ENCODE measurements around the gene RNF130. TPM values are rescaled to one million over a fixed set of nuclear protein-coding genes. Genes with fewer than 3 reads are reported as not detected.

RNF130 gene
- total and polyA plus RNA-seq, 9 of the 15 experiments (the other 6 are each of a cell fraction or from before 2014, with no cell fraction given): 5.8 to 39.4 (median 27.1) TPM

DNA sequence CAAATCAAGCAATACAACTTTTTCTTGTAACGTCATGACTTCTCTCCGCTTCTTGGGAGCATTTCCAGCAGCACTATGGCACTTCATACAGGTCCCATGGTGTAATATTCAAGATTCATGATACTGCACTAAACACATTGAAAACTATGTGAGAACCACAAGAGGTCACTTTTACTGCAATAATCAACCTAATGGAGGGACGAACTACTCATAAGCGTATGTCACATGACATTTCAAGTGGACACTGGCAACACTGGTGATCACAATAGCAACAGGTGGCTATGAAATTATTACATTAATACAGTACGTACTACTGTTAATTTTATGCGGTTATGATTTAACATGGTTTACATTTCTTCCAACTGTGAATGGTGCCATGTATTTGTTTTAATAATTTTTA lies 85.2 kb downstream of the RNF130 start (continued):
- TF ChIP-seq, protein P1, sequence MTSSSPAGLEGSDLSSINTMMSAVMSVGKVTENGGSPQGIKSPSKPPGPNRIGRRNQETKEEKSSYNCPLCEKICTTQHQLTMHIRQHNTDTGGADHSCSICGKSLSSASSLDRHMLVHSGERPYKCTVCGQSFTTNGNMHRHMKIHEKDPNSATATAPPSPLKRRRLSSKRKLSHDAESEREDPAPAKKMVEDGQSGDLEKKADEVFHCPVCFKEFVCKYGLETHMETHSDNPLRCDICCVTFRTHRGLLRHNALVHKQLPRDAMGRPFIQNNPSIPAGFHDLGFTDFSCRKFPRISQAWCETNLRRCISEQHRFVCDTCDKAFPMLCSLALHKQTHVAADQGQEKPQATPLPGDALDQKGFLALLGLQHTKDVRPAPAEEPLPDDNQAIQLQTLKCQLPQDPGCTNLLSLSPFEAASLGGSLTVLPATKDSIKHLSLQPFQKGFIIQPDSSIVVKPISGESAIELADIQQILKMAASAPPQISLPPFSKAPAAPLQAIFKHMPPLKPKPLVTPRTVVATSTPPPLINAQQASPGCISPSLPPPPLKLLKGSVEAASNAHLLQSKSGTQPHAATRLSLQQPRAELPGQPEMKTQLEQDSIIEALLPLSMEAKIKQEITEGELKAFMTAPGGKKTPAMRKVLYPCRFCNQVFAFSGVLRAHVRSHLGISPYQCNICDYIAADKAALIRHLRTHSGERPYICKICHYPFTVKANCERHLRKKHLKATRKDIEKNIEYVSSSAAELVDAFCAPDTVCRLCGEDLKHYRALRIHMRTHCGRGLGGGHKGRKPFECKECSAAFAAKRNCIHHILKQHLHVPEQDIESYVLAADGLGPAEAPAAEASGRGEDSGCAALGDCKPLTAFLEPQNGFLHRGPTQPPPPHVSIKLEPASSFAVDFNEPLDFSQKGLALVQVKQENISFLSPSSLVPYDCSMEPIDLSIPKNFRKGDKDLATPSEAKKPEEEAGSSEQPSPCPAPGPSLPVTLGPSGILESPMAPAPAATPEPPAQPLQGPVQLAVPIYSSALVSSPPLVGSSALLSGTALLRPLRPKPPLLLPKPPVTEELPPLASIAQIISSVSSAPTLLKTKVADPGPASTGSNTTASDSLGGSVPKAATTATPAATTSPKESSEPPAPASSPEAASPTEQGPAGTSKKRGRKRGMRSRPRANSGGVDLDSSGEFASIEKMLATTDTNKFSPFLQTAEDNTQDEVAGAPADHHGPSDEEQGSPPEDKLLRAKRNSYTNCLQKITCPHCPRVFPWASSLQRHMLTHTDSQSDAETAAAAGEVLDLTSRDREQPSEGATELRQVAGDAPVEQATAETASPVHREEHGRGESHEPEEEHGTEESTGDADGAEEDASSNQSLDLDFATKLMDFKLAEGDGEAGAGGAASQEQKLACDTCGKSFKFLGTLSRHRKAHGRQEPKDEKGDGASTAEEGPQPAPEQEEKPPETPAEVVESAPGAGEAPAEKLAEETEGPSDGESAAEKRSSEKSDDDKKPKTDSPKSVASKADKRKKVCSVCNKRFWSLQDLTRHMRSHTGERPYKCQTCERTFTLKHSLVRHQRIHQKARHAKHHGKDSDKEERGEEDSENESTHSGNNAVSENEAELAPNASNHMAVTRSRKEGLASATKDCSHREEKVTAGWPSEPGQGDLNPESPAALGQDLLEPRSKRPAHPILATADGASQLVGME (CRISPR knock-in tag; IDR thresholded peaks at IDR 0.05): no peak
- TF ChIP-seq PCBP1 (IDR thresholded peaks at IDR 0.05; ENCODE audit: low read depth, low read length, poor library complexity, severe bottlenecking) (no peak), TCF7 (IDR thresholded peaks at IDR 0.05; ENCODE audit: borderline replicate concordance) (no peak), TOE1 (IDR thresholded peaks at IDR 0.05; ENCODE audit: borderline replicate concordance) (peak; percentile 91), TOE1 (CRISPR knock-in tag; IDR thresholded peaks at IDR 0.05; ENCODE audit: borderline replicate concordance, low read depth) (no peak), CBX8 (IDR thresholded peaks at IDR 0.05; ENCODE audit: borderline replicate concordance, extremely low read depth, low read depth, low read length, poor library complexity, severe bottlenecking) (no peak), ZBTB1 (CRISPR knock-in tag; IDR thresholded peaks at IDR 0.05; ENCODE audit: borderline replicate concordance, low read depth) (no peak), GTF2A2 (tag; IDR thresholded peaks at IDR 0.05) (no peak), SMAD1 (IDR thresholded peaks at IDR 0.05; ENCODE audit: low read depth, low read length, partially characterized antibody) (no peak)
